GM18858 (cell line): Measurements from ENCODE around the gene SIAH1.
"Not testable (repeated sequence)": the region's sequence is repeated elsewhere in the genome, so short reads cannot be mapped to it uniquely, and the experiment has no call there.

Source experiments
- ATAC-seq: cut with Tn5 transposase; IDR thresholded peaks from one replicate; pipeline ENCODE4 v1.9.1; 2021; ENCODE audit not compliant: unreplicated experiment

SIAH1 gene

DNA sequence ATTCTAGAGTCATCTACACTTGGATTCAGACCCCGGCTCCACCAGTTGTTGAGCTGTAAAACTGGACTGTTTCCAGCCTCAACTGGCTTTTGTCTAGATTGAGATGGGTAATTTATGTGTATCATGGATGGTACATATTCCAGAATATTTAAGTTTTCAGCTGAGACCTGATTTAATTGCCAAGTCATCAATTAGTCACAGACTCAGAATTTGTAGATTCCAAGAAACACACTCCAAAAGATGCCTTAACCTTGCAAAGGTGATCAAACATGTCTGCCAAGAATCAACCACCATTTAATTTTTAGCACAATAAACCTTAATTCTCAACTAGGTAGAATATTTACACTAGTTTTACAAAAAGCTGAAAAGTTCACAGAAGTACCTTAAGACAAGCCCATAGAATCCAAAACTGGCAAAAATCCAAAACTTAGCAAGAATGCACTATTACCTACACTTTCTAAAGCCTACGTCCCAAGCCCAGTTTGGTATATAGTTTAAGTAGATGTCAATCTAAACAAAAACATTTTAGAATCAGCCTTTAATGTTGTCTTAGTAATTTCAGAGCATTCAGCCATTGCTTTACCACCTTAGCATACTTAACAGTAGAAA, 17.7 kb downstream of the SIAH1 start:
- ATAC-seq: no peak

DNA sequence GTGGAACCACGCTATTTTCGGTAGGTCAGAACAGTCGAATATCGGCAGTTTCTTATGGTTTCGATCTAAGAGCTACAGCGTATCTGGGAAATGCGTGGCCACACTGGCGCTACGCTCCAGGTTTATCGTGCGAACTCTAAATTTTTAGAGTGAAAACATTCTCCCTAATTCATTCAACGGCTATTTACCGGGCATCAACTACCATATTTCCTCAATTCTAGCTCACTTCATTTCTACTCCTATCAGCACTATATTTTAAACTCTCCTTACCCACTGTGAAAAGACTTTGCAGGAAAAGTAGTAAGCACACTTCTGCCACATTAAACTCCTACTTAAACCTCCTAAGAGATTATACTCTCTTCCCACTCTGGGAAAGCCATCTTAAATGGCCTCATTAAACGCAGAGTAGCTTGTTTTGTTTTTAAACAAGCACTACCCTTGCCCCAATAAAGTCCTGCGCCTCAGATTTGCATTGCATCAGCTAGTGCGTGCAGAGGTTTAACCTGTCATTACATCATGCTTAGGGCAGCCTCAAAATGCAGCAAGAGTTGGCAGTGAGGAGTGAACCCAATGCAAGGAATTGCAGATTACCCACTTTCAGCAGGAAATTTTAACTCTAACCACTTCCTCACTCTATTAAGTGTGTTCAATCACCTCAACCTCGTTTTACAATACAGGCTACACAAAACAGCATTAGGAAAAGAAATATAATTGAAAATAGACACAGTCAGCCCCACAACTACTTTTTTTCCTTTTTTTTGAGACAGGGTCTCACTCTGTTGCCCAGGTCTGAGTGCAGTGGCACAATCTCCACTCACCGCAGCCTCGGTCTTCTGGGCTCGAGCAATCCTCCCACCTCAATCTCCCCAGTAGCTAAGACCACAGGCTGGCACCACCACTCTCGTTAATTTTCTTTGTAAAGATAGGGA, 18.8 kb downstream of the SIAH1 start:
- ATAC-seq: peak; percentile 55

DNA sequence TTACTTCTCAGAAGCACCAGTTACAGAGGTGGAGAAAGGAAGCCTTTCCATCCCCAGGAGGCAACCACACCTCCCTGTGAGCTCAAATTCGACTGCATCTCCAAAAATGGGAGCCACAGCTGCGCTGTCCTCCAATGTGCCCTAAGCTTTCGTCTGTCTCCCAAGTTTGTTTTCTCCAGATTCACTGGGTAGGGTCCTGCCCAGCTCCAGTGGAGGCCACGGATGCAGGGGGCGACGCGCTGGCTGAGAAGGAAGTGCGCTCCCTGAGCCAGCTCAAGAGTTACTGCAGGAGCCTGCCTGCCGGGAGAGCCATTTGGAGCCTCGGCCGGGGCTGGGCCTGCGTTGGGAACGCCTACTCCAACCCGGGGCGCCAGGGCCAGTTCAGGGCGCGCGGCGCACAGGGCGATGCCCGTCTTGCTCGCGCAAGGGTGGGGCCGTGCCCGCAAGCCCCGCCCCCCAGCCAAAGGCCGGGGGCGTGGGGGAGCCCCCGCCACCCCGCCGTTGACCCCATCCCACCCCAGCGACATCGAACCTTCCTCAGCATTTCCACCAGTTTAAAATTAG, 19.5 kb downstream of the SIAH1 start:
- ATAC-seq: peak; percentile 69

DNA sequence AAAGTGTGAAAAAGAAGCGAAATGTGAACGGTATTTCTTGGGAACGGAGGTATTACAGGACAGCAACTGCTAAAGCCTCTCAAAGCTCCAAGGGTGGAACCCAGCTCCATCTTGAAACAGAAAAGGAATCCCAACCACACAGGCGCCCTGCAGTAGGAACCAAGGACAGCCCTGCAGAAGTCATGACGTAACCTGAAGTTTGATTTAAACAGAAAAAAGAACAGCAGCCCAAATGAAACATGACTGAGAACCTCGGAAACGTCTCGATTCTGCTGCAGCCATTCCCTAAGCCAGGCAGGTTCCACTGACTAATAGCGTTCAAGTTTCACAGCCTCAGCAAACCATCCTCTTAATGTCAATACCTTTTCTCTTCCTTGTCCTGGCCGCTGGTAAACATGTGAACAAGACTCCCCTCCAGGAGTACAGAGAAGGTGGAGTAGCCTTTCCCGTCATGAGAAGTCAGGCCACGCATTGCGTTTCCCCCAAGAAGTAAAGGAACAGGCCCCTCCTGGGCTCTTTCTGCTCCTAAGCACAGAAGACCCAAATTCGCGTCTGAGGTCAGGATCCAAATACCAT, 20.1 kb downstream of the SIAH1 start:
- no peak for ATAC-seq

DNA sequence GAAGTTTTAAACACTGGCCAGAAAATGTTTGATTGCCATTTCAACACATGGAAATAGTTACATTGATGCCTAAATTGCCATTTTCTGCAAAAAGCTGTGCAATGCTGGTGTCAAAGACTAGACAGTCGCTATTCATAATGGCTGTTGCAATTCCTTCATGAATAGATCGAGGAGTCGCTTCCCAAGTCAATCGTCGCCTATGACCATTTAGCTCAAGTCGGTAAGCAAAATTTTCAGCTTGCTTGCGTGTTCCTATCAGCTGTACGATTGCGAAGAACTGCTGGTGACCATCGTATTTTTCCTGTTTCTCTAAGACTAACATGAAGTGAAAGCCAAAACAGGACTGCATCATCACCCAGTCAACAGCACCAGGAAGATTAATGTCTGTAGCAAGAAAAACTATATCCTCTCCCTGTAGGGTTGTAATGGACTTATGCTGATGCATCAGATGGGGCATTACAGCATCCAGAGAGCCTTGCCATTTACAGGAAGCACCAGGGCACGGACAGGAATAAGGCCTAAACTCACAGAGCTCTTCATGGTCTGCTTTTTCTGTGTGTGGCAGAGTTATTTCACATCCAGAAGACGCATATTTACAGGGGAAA, 23.6 kb downstream of the SIAH1 start:
- no peak for ATAC-seq

DNA sequence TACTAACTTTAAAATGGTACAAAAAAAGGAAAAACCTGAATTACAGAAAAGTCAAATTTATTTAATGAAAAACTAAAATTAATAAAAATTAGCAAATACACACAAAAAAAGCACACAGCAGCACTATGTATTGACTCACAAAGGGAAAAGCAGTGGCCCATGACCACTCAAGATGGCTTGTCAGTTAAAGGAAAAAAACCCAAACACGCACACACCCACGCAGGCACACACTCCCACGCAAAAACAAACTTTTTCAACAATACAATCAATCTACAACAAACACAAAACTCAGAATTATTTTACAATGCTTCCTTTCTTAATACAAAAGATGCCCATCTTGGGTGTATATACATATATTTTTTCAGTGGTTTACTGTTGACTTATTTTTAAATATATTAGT, 24.2 kb downstream of the SIAH1 start:
- ATAC-seq: no peak

DNA sequence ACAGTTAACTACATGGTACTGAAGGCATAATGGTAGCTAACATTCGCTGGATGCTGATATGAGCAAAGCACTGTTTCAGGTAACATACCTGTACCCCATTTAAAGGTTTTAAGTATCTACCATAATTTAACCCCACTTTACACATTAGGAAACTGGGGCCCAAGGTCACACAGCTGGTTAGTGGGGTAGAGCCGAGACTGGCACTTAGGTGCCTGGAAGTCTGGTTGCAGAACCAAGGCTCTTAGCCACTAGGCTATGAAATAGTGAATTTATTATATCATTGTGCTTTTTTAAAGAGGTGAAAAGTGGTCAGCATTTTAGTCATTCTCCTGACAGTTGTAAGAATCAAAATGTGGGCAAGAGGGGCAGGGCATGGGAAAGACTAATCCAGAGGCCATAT, 25.2 kb downstream of the SIAH1 start:
- no peak for ATAC-seq

DNA sequence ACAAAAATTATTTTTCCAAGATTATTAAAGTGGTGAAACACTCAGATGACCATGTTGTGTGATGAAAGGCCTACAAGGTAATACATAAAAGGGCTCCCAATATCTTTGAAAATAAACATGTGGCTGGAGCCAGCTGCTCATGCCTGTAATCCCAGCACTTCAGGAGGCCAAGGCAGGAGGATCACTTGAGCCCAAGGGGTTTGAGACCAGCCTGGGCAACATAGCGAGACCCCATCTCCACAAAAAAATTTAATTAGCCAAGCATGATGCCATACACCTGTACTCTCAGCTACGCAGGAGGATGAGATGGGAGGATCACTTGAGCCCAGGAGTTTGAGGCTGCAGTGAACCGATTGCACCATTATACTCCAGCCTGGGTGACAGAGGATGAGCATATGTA, 26.8 kb downstream of the SIAH1 start:
- no peak for ATAC-seq

DNA sequence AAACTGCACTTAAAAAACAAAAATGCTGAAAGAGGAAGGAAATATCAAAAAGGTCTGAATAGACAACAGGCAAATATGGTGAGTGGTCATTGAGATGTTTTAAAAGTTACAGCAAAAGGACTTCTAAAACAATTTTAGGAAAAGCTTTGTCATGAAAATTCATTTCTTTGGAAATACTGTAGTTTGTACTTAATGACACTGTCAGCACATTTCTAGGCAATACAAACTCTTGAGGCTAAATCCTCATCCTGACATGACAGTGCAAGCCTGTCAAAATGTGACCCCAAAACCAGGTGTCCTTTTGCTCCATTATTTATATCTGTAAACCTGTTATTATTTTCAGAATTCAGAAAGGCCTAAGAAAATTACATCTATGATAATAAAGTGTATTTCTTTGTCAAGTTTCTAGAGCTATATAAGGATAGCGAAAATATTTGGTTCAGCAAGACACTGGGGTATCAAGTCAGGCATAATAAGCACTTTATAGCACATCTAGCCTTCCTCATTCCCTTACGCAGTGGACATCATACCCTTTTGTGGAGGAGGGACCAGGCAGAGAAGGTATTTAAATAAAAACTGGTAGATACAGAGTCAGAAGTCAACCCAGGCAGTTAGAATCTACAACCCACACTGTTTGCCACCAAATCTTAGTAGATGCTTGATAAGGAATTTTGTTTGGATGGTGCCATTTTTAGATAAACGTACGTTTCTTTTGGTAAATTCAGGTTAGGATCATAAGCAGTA, 28.4 kb downstream of the SIAH1 start:
- ATAC-seq: no peak

DNA sequence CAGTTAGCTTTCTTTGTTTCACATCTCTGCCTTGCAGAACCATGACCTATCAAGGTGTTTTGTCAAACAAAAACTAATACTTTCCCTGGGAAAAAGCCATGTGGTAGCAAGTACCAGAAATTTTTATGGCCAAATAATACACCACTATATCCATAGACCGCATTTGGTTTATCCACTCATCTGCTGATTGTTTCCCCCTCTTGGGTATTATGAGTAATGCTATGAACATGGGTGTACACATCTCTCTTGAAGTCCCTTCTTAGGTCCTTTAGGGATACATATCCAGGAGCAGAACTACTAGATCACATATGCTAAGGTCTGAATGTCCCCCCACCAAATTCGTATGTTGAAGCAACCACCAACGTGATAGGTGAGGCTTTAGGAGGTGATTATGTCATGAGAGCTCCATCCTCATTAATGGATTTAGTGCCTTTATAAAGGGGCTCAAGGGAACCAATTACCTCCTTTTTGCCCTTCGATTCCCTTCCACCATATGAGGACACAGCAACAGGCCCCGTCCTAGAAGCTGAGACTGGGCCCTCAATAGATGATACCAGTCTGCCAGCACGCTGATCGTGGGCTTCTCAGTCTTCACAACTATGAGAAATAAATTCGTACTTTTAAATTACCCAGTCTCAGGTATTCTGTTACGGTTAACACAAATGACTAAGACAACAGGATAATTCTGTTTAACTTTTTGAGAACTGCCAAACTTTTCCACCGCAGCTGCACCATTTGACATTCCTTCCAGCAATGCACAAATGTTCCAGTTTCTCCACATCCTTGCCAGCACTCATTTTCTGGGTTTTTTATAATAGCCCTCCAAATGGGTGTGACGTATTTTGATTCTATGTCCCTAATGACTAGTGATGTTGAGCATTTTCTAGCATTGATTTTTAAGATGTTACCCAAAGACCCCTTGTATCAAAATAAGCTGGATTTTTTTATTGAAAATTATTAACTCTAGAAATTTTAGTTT, 30.0 kb downstream of the SIAH1 start:
- no peak for ATAC-seq

DNA sequence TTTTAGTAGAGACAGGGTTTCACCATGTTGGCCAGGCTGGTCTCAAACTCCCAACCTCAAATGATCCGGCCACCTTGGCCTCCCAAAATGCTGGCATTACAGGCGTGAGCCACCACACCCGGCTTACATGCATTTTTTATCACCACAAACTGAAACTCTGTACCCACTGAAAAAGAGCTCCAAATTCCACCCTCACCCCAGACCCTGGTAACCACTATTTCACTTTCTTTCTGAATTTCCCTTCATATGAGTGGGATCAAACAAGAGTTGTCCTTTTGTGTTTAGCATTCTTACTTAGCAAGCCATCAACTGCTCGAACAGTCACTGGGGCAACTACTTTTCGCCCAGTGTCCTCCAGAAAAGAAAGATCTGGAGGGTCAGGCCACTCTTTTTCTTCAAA, 30.8 kb downstream of the SIAH1 start:
- ATAC-seq: not testable (repeated sequence)

DNA sequence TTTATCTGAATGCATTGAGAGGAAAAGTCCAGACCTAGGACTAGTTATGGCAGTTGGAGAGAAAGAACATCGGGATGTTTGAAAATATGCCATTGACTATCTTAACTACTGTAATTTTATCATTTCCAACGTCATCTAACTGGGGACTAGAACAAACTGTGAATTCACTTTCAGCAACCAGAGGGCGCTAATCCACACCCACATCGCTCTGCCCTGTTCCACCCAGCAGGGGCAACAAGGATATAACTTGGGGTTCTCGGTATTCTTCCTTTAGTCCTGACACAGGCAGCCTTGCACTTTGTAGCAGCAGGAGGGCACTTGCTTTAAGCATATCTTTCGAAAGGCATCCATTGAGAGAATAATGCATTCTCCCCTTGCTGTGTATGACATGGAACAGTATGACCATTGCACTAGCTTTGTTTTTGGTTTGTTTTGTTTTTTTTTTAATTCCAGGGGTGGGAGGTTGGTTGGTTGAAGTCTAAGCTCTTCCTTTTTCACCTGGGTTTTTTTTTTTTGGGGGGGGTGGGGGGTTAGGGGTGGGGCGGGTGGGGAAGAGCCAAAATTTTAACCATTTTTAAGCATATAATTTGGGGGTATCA, 31.5 kb downstream of the SIAH1 start:
- ATAC-seq: peak; percentile 73

DNA sequence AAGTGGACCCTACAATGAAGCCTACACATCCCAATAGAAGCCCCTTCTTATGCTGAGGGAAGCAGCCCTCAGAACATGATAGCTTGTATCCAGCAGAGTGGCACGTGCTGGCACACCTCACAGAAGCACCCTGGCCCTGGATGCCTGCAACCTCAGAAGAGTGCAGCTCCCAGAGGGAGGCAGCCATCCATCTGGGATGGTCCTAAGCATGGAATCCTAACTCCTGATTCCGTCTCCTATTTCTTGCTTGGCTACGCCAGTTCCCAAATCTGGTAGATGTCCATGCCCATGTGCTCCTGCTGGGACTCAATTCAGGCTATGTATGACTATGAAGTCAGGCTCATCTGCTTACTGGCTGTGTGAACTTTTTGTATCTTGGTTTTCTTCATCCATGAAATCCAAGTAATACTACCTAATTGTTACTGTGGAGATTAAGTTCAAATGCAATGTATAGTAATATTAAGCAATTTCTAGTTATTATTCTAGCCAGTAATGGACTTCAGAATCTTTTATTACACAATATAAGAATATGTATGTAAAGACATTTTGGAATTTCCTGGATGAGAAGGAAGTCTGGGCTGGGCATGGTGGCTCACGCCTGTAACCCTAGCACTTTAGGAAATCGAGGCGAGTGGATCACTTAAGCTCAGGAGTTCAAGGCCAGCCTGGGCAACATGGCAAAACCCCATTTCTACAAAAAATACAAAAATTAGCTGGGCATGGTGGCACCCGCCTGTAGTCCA, 32.4 kb downstream of the SIAH1 start:
- ATAC-seq: no peak

DNA sequence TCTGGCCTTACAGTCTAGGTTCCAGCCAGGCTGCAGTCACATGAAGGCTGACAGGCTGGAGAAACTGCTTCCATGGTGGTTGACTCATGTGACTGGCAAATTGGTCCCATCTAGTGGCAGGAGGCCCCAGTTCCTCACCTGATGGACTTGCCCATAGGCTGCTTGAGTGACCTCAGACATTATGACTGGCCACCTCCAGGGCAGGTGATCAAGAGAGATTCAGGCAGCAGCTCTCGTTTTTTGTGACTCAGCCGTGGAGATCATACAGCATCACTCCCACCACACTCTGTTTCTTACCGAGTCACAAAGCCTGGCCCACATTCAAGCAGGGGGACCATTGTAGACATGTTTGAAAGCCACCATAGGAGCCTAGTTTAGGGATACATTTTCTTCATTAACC, 34.5 kb downstream of the SIAH1 start:
- no peak for ATAC-seq

DNA sequence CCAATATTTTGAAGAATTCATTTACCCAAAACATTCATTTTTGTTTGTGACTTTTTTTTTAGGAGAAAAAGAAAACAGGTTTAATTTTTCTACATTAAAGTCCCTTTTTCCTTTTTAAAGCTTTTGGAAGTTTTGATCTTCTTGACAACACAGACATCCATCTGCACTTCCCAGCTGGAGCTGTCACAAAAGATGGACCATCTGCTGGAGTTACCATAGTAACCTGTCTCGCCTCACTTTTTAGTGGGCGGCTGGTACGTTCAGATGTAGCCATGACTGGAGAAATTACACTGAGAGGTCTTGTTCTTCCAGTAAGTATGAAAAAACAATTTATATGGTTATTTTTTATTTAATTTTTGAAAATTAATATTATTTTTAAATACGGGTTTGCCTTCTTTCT, 37.2 kb downstream of the SIAH1 start:
- ATAC-seq: no peak

DNA sequence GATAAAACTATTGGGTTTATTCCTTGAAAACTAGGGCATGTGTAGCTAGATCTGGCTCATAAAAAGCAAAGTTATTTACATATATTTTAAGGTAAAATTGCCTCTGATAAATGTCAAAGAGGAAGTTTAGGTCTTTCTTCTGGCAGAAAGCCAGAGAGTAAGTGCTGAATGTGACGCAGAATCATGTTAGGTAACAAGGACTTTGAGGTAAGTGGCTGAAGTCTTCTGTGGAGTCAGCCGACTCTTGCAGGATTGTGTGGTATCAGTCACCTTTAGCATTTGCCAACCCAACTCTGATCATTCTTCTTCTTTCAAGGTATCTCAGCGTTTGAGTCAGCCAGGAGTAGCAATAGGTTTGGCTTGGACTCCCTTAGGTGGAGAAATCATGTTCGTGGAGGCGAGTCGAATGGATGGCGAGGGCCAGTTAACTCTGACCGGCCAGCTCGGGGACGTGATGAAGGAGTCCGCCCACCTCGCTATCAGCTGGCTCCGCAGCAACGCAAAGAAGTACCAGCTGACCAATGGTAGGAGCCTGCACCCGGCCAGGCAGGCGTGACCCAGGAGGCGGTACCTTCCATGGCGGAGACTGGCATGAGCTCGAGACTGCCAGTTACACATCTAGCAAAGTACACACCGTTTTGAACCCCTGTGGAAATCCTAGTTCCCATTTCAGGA, 37.9 kb downstream of the SIAH1 start:
- ATAC-seq: no peak

DNA sequence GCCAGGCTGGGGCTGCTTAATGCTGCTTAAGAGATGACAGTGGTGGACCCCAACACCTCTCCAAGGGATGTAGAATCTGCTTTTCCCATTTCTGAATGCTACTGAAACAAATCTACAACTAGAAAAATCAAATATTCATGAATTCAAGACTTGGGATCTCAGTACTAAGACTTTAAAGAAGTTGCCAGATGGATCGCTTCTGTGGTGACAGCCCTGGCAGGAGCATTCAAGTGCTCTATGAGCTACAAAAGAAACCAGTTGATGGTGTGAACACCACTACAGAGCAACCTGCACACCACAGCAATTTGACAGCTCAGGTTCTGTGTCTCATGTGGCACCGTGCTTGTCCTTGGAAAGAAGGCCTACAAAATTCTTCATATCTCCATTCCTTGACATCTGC, 42.6 kb downstream of the SIAH1 start:
- ATAC-seq: no peak

DNA sequence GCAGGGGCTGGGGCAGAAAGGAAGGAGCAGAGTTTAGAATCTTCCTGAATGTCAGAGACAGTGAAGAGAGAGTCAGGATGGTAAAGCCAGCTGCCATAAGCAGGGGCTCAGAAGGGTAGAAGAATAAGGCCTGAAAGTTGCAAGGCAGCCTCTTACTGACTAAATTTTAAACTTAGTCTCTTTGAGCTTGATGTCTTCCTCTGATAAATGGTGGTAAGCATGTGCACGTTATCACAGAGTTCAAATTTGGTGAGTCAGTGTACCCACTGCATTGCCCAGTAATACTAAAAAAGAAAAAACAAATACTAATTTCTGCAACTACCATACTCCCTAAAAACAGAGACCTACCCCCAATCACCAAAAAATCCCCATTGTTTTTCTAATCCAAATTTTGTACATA, 45.2 kb downstream of the SIAH1 start:
- no peak for ATAC-seq
